ENCODE results near the gene NLGN4X. TPM values are rescaled to one million over a fixed set of nuclear protein-coding genes. Genes with fewer than 3 reads are reported as not detected.

Gene NLGN4X
- total RNA-seq, 1 donor from 2014 or later: 5.9 TPM

- DNase-seq (ENCODE audit: low spot score): no peak
Measured at GRCh38 chrX:5867778-5868177, 360.9 kb downstream of the NLGN4X start.

- DNase-seq (ENCODE audit: low spot score): no peak
Measured at GRCh38 chrX:5857232-5857631, 371.4 kb downstream of the NLGN4X start.

- no peak for DNase-seq (ENCODE audit: low spot score)
Measured at GRCh38 chrX:5852941-5853340, 375.7 kb downstream of the NLGN4X start.

- DNase-seq (ENCODE audit: low spot score): no peak
Measured at GRCh38 chrX:5842601-5843000, 386.1 kb downstream of the NLGN4X start.

All from ureter (tissue), 1 donor.